EL (cell line): ENCODE data around the gene CDCP2.
A peak's percentile ranks its signal among the peaks of the same experiment; 100 is the strongest.

ENCODE experiments used
- DNase-seq: peaks from one replicate; pipeline ENCODE4 v3.0.0-alpha.2; 2016

The CDCP2 gene

GRCh38 chr1:54152696-54153095, at the start of gene CDCP2:
CDCP2 (minus strand) TSS chr1:54153000; CDS start chr1:54152922, 78 bp downstream.
- DNase-seq = no peak

GRCh38 chr1:54200519-54200997, 47.8 kb upstream of the CDCP2 start:
- no peak for DNase-seq

- peak; percentile 96 for DNase-seq
These were observed 47.1 kb upstream of the CDCP2 start, which contains the start of the genes CYB5RL and MRPL37 for GRCh38 chr1:54199765-54200518. CYB5RL (minus strand) TSS chr1:54200030; CDS start chr1:54195616, 4,414 bp downstream. MRPL37 (plus strand) TSS chr1:54200167; CDS start chr1:54200244, 77 bp downstream.

GRCh38 chr1:54199151-54199764, 46.5 kb upstream of the CDCP2 start:
- DNase-seq = no peak

DNA sequence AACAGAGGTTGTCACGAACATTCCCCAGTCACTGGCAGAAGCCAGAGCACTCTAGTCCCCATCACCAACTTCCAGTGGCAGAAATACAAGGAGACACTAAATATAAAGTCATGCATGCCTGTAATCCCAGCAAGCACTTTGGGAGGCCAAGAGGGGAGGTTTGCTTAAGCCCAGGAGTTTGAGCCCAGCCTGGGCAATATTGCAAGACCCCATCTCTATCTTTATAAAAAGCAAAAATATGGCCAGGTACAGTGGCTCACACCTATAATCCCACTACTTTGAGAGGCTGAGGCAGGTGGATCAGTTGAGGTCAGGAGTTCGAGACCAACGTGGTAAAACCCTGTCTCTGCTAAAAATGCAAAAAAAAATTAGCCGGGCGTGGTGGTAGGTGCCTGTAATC, 40.7 kb upstream of the CDCP2 start:
- DNase-seq = no peak

GRCh38 chr1:54191525-54191924, 38.7 kb upstream of the CDCP2 start:
- DNase-seq = no peak

GRCh38 chr1:54190526-54190925, 37.7 kb upstream of the CDCP2 start:
- no peak for DNase-seq

DNA sequence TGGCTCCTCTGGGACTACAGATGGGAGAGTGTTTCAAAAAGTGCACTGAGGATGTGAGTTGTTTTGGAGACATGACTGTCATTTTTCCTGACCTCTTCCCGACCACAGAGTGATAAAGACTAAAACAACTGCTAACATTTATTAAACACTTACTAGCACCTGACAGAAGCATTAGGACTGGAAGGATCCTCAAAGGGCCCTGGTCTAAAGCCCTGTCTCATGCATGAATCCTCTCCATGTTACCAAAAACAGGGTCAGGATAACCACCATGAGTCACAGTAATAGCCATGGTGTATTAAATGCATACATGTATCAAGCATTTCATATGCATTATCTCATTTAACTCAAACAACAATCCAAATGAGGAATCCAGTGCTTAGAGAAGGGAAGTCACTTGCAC, 35.5 kb upstream of the CDCP2 start:
- no peak for DNase-seq

- no peak for DNase-seq
These were observed 33.3 kb upstream of the CDCP2 start for GRCh38 chr1:54186056-54186455.

DNA sequence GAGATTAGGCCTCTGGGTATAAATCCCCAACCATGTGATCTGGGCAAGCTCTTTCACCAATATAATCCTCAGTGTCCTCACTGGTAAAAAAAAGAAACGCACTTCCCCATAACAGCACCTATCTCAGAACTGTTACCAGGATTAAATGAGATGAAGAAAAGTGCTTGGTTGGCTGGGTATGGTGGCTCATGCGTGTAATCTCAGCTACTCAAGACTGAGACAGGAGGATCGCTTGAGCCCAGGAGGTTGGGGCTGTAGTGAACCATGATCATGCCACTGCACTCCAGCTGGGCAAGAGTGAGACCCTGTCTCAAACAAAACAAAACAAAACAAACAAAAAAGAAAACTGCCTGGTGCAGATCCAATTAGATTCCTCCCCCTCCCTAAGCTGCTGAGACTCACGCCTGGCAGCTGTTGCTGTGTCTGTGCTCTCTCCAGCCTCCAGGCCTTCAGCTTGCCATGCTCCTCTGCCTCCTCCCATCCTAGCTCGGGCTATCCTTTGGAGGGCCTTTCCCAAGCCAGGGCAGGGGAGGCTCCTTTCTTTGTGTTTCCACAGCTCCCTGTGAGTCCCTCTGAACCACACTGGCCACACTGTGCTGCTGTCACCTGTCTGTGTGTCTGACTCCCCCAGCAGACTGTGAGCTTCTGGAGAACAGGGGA, 28.0 kb upstream of the CDCP2 start:
- no peak for DNase-seq

DNA sequence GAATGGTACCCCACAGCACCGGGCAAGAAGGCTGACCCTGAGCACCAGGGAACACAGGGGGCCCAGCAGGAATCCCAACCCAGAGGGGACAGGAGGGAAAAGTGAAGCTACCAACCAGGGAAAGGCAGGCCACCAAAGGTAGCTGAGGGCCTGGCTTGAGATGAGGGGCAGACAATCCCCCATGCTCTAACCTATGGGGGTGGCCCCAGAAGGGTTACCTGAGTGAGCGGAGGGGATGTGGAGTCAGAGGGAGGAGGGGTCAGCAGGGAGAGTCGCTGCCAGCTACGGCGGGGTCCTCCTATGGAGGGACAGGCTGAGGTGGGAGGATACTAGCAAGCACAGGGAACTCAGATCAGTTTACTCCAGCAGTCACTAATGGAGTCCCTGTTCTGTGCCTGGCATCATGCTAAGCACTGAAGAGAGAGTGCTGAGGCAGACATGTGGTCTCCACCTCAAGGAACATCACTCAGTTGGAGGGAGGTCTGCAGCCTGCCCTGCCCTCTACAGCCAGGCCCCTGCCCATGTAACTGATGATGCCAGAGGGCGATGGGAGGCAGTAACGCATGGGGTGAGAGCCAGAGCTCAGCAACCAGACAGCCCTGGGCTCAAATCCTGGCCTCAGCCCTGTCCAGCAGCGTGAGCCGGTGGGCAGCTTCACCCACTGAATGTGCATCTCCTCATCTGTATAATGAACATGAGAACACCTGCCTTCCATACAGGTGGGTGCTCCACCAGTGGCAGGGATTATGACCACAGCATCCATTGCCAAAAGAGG, 25.7 kb upstream of the CDCP2 start:
- DNase-seq = no peak

DNA sequence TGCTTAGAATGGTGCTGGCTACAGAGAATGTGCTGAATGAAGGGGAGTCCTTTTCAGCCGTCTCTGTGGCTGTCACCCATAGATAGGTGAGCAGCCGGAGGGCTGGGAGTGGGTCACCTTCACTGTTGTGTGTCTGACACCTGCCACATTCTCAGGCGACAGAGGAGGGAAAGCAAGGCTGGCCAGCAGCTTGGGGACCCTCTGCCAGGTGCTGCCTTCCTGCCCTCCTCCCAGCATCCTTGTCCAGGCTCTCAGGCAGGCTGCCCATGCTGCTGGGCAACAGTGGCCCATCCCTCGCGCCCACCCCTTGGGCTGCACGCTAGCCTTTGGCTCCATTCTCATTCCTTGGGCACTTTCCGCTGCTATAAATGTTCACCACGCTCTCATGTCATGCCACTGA, 24.9 kb upstream of the CDCP2 start:
- DNase-seq = no peak

DNA sequence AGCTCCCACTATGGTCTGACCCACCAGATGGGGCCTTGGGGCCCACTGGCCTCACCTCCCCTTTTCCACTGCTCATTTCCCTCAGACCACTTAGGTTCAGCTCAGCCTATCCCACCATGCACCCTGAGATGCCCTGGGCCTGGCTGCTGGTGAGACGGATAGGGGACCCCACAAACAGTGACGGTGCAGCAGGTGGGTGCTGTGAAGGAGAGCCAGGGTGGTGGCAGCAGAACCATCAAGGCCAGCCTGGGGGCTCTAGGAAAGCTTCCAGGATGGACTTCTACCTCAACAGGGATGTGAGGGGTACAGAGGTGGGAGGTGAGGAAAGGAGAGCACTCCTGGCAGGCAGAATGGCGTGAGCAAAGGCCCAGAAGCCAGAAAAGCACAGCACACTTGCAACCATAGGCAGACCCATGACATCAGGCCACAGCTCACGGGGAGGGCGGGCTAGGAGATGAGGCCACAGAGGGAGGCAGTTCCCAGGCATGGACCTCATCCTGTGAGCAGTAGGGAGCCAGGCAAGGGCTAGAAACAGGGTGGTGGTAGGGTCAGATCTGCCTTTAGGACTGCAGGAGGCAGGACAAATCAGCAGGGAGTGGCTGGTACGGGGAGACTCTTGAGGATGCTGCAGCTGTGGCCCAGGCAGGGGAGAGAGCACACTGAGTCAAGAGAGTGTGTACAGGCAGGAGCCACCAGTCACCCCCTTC, 24.0 kb upstream of the CDCP2 start:
- no peak for DNase-seq

- no peak for DNase-seq
These were observed 21.3 kb upstream of the CDCP2 start for GRCh38 chr1:54174106-54174505.

DNA sequence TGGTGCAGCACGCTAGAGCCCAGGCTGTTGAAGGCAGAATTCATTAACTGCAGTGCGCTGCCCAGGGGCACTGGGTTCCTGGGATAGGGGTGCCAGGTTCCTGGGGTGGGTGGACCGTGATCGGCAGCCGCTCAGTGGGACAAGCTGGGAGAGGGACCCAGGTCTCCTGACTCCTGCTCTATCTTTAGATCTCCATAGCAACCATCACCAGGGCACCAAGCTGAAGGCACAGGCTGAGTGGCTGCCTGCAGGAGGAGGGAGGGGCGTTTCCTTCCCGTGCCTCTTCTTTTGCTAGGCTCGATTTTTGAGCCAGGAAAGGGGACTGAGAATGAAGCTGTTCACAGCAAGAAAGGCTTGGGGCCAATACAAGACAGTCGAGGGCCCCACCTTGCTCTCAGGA, 20.9 kb upstream of the CDCP2 start:
- DNase-seq = no peak

- no peak for DNase-seq
These were observed 20.1 kb upstream of the CDCP2 start for GRCh38 chr1:54172614-54173599.

DNA sequence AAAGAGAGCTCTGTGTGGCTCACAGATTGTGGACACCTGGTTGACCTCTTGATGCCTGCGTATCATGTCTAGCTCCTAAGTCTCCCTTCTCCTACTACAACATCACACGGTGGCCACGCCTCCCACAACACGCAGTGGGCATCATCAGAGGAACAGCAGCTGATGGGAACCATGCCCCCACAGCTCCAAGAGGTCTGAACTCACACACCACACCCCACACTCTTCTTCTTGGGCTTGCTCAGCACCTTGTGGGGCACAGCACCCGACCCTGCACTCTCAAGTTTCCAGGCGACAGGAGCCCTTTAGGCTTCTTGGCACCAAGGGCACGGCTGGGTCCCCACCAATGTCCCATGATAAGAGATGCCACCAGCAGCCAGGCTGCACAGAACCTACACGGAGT, 18.8 kb upstream of the CDCP2 start:
- no peak for DNase-seq

- DNase-seq = no peak
These were observed 18.2 kb upstream of the CDCP2 start for GRCh38 chr1:54171016-54171415.

GRCh38 chr1:54169068-54169467, 16.3 kb upstream of the CDCP2 start:
- DNase-seq = no peak

DNA sequence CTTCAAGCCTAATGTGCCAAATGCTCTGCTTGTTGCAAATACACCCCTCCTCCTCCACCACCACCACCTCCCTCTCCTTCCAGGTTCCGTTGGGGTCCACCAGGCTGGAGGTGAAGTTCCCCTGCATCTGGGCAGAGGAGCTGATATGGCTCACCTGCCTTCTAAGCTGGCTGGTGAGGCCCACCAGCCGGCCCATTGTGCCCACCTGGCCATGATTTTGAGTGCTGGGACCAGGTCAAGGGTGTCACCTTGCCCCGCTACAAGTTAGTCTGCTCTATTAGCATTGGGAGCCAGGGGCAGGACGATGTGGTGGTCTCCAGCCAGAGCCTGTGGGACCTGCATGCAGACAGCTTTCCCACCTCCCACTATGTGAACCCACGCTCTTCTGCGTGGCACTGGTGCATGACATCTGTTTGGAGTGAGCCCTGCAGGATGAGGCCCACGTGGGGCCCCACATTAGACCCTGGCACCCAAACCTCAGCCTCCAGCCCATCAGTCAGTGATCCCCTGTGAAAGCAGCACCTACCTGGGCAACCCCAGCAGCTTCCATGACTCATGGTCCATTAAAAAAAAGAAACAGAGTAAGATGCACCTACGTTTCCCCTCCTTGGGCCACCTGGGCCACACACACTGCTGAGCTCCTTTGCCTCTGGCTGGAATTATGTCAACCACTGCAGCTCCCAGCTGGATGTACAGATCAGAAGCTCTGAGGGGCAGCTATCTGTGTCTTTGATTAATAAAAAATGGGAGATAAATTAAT, 15.6 kb upstream of the CDCP2 start:
- no peak for DNase-seq
